ENCODE results near the gene SLC5A3. TPM values are rescaled to one million over a fixed set of nuclear protein-coding genes. Genes with fewer than 3 reads are reported as not detected.

The SLC5A3 gene
- total and polyA plus RNA-seq, 2 donors (not counting 1 experiment from before 2014, with no cell fraction given): 1.2 to 16.7 TPM

DNA sequence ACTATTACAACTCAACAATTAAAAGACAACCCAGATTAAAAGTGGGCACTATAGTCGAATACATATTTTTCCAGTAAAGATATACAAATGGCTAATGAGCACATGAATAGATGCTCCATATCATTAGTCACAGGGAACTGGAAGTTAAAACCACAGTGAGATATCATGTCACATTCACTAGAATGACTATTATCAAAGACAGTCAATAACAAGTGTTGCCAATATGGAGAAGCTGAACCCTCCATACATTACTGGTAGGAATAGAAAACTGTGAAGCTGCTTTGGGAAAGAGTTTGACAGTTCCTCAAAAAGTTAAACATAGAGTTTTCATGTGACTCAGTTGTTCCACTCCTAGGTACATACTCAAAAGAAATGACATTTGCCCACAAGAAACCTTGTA is 30.6 kb upstream of the SLC5A3 start:
- Histone ChIP-seq H2AFZ (ENCODE audit: insufficient read depth, low read depth, low read length, poor library complexity, severe bottlenecking) (no peak overlapping the region), H3K9me3 (ENCODE audit: control extremely low read depth in 1 of 3, control insufficient read depth in 2 of 3, insufficient read depth in 1 of 3, low read length in 2 of 3) (no peaks in the 10 kb centered on the region), H3K9ac (ENCODE audit: low read length) (no peak overlapping the region), H3K4me1 (ENCODE audit: control insufficient read depth in 2 of 2, insufficient read depth in 2 of 2, low read length in 2 of 2) (peaks cover 3 to 4% of the 10 kb centered on the region in 2 donors), H3K4me2 (replicated peaks; ENCODE audit: low read depth, low read length, poor library complexity, severe bottlenecking) (no peak overlapping the region), H3K27ac (ENCODE audit: low read length in 2 of 2) (no peak overlapping the region), H4K20me1 (ENCODE audit: control insufficient read depth, insufficient read depth, low read length, poor library complexity, severe bottlenecking) (no peaks in the 10 kb centered on the region), H3K36me3 (replicated peaks in 1 of 2; ENCODE audit: control extremely low read depth in 1 of 2, control insufficient read depth in 1 of 2, extremely low read depth in 1 of 2, insufficient read depth in 2 of 2, low read length in 1 of 2) (no peaks in the 10 kb centered on the region), H3K4me3 (ENCODE audit: control extremely low read depth in 1 of 5, extremely low read depth in 1 of 5, insufficient read depth in 1 of 5, low read depth in 2 of 5, low read length in 4 of 5) (no peak overlapping the region), H3K27me3 (replicated peaks in 1 of 4; ENCODE audit: control extremely low read depth in 1 of 4, control insufficient read depth in 3 of 4, insufficient read depth in 4 of 4, low read length in 3 of 4) (no peaks in the 10 kb centered on the region), H3K79me2 (ENCODE audit: control insufficient read depth, insufficient read depth, low read length) (no peaks in the 10 kb centered on the region)
- ATAC-seq (ENCODE audit: low read depth): no peak
- intact Hi-C loops (cut with micrococcal nuclease): no loop called here
- Mint-ChIP-seq H3K27me3 (no peaks in the 10 kb centered on the region), H3K27ac (no peak overlapping the region), H3K4me3 (no peak overlapping the region), H3K4me1 (peaks cover 10% of the 10 kb centered on the region), H3K9me3 (ENCODE audit: insufficient read depth) (no peaks in the 10 kb centered on the region)
- ChIA-PET POLR2A (no interaction called here), CTCF (no interaction called here)
- TF ChIP-seq, protein P1, sequence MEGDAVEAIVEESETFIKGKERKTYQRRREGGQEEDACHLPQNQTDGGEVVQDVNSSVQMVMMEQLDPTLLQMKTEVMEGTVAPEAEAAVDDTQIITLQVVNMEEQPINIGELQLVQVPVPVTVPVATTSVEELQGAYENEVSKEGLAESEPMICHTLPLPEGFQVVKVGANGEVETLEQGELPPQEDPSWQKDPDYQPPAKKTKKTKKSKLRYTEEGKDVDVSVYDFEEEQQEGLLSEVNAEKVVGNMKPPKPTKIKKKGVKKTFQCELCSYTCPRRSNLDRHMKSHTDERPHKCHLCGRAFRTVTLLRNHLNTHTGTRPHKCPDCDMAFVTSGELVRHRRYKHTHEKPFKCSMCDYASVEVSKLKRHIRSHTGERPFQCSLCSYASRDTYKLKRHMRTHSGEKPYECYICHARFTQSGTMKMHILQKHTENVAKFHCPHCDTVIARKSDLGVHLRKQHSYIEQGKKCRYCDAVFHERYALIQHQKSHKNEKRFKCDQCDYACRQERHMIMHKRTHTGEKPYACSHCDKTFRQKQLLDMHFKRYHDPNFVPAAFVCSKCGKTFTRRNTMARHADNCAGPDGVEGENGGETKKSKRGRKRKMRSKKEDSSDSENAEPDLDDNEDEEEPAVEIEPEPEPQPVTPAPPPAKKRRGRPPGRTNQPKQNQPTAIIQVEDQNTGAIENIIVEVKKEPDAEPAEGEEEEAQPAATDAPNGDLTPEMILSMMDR (IDR thresholded peaks at IDR 0.05): no peak
- TF ChIP-seq EZH2 (IDR thresholded peaks at IDR 0.05; ENCODE audit: borderline replicate concordance, insufficient read depth, low read depth, low read length, poor library complexity, severe bottlenecking): no peak
- DNase-seq: no peak
- WGBS (ENCODE audit: insufficient coverage): no CpG with 5 or more reads among the region's 1 CpG

DNA sequence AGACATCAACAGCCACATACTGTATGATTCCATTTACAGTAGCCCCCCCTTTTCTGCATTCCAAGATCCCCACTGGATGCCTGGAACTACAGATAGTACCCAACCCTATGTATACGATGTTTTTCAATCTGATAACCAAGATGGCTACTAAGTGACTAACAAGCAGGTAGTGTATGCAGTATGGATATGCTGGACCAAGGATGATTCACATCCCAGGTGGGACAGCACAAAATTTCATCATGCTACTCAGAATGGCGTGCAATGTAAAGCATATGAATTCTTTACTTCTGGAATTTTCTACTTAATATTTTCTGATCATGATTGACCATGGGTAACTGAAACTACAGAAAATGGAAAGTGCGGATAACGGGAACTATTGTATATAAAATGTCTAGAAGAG is 30.0 kb upstream of the SLC5A3 start:
- no peak for ATAC-seq (ENCODE audit: low read depth)
- CTCF ChIA-PET: no interaction called here
- Histone ChIP-seq H3K36me3 (replicated peaks in 1 of 2; ENCODE audit: control extremely low read depth in 1 of 2, control insufficient read depth in 1 of 2, extremely low read depth in 1 of 2, insufficient read depth in 2 of 2, low read length in 1 of 2) (no peaks in the 10 kb centered on the region), H2AFZ (ENCODE audit: insufficient read depth, low read depth, low read length, poor library complexity, severe bottlenecking) (no peak overlapping the region), H3K4me3 (ENCODE audit: control extremely low read depth in 1 of 5, extremely low read depth in 1 of 5, insufficient read depth in 1 of 5, low read depth in 2 of 5, low read length in 4 of 5) (no peak overlapping the region), H3K9ac (ENCODE audit: low read length) (no peak overlapping the region), H3K27ac (ENCODE audit: low read length in 2 of 2) (no peak overlapping the region), H3K79me2 (ENCODE audit: control insufficient read depth, insufficient read depth, low read length) (no peaks in the 10 kb centered on the region), H3K4me2 (replicated peaks; ENCODE audit: low read depth, low read length, poor library complexity, severe bottlenecking) (no peak overlapping the region), H4K20me1 (ENCODE audit: control insufficient read depth, insufficient read depth, low read length, poor library complexity, severe bottlenecking) (no peaks in the 10 kb centered on the region), H3K9me3 (ENCODE audit: control extremely low read depth in 1 of 3, control insufficient read depth in 2 of 3, insufficient read depth in 1 of 3, low read length in 2 of 3) (no peaks in the 10 kb centered on the region), H3K27me3 (replicated peaks in 1 of 4; ENCODE audit: control extremely low read depth in 1 of 4, control insufficient read depth in 3 of 4, insufficient read depth in 4 of 4, low read length in 3 of 4) (no peaks in the 10 kb centered on the region), H3K4me1 (ENCODE audit: control insufficient read depth in 2 of 2, insufficient read depth in 2 of 2, low read length in 2 of 2) (peaks cover 3 to 4% of the 10 kb centered on the region in 2 donors)
- Mint-ChIP-seq H3K9me3 (ENCODE audit: insufficient read depth) (no peaks in the 10 kb centered on the region), H3K27ac (no peak overlapping the region), H3K27me3 (no peaks in the 10 kb centered on the region), H3K4me3 (no peak overlapping the region), H3K4me1 (peaks cover 10% of the 10 kb centered on the region)
- TF ChIP-seq EZH2 (IDR thresholded peaks at IDR 0.05; ENCODE audit: borderline replicate concordance, insufficient read depth, low read depth, low read length, poor library complexity, severe bottlenecking): no peak
- TF ChIP-seq, protein P1 (IDR thresholded peaks at IDR 0.05): no peak
- intact Hi-C loops (cut with micrococcal nuclease): no loop called here
- no peak for DNase-seq
- 100% methylated on average over 2 of the region's 4 CpGs for WGBS (ENCODE audit: insufficient coverage)
- POLR2A ChIA-PET: no interaction called here

Measured in B cell (primary cell).